ENCODE results near the gene C16orf89. TPM values are rescaled to one million over a fixed set of nuclear protein-coding genes. Genes with fewer than 3 reads are reported as not detected.

Gene C16orf89
- polyA plus RNA-seq, 1 of the 3 experiments (the other 2 are of a cell fraction), result not detected

GRCh38 chr16:5018793-5019192 is 47.0 kb downstream of the C16orf89 start:
- H3K27ac ChIP-seq (ENCODE audit: low read depth in 2 of 2, low read length in 1 of 2), result no peak overlapping the region
- DNase-seq, result no peak
- no peaks in the 10 kb centered on the region for H3K36me3 ChIP-seq (replicated peaks in 1 of 2; ENCODE audit: control insufficient read depth in 1 of 2, insufficient read depth in 2 of 2, low read length in 1 of 2)
- H2AFZ ChIP-seq (ENCODE audit: low read depth), result no peak overlapping the region
- no peaks in the 10 kb centered on the region for H3K9me2 ChIP-seq
- no peak overlapping the region for H3K4me2 ChIP-seq
- POLR2A ChIA-PET, result interaction anchor here (1.0 kb wide), 1 partner anchor 14 kb away, joined by 3 read pairs; no protein-coding TSS in a partner anchor
- H4K20me1 ChIP-seq (ENCODE audit: insufficient read depth), result no peaks in the 10 kb centered on the region
- H3F3A ChIP-seq (replicated peaks; ENCODE audit: insufficient read depth), result no peaks in the 10 kb centered on the region
- no peak overlapping the region for H3K9ac ChIP-seq
- no peak overlapping the region for H3K4me3 ChIP-seq (ENCODE audit: low read depth in 2 of 2, low read length in 1 of 2)
- H3K79me2 ChIP-seq (ENCODE audit: insufficient read depth), result no peaks in the 10 kb centered on the region
- no peak for TF ChIP-seq TAF1 (IDR thresholded peaks at IDR 0.05; ENCODE audit: borderline replicate concordance, low read depth, low read length)
- TF ChIP-seq FOXM1 (IDR thresholded peaks at IDR 0.05; ENCODE audit: low read depth), result no peak
- TF ChIP-seq REST (IDR thresholded peaks at IDR 0.05; ENCODE audit: low read depth, low read length), result no peak
- TF ChIP-seq JUND (IDR thresholded peaks at IDR 0.05), result no peak
- TF ChIP-seq RFX5 (IDR thresholded peaks at IDR 0.05; ENCODE audit: low read length), result no peak
- TF ChIP-seq TCF12 (IDR thresholded peaks at IDR 0.05), result no peak
- TF ChIP-seq USF2 (IDR thresholded peaks at IDR 0.05; ENCODE audit: borderline replicate concordance, low read depth, low read length), result no peak
- no peak for TF ChIP-seq CHD2 (IDR thresholded peaks at IDR 0.05; ENCODE audit: low read length, partially characterized antibody)
- no peak for TF ChIP-seq RAD21 (IDR thresholded peaks at IDR 0.05; ENCODE audit: low read length)
- H3K27me3 ChIP-seq (ENCODE audit: insufficient read depth), result peaks cover 18% of the 10 kb centered on the region; the same call in 1 of the 2 replicates
- CTCF ChIA-PET, result no interaction called here
- H3K4me1 ChIP-seq (ENCODE audit: control insufficient read depth in 1 of 2, insufficient read depth in 2 of 2, low read depth in 1 of 2, low read length in 1 of 2), result no peaks in the 10 kb centered on the region
- WGBS (ENCODE audit: low lambda C conversion rate), result 40% methylated on average over 9 of the region's 9 CpGs
- H3K9me3 ChIP-seq, result no peaks in the 10 kb centered on the region

- Histone ChIP-seq H3K9ac (no peak overlapping the region), H3K27me3 (ENCODE audit: insufficient read depth) (peaks cover 18% of the 10 kb centered on the region; the same call in 1 of the 2 replicates), H3K36me3 (replicated peaks in 1 of 2; ENCODE audit: control insufficient read depth in 1 of 2, insufficient read depth in 2 of 2, low read length in 1 of 2) (no peaks in the 10 kb centered on the region), H3K79me2 (ENCODE audit: insufficient read depth) (no peaks in the 10 kb centered on the region), H3K4me2 (no peak overlapping the region), H4K20me1 (ENCODE audit: insufficient read depth) (no peaks in the 10 kb centered on the region), H3K27ac (ENCODE audit: low read depth in 2 of 2, low read length in 1 of 2) (no peak overlapping the region), H3F3A (replicated peaks; ENCODE audit: insufficient read depth) (no peaks in the 10 kb centered on the region), H3K9me3 (no peaks in the 10 kb centered on the region), H2AFZ (ENCODE audit: low read depth) (no peak overlapping the region), H3K9me2 (no peaks in the 10 kb centered on the region), H3K4me1 (ENCODE audit: control insufficient read depth in 1 of 2, insufficient read depth in 2 of 2, low read depth in 1 of 2, low read length in 1 of 2) (no peaks in the 10 kb centered on the region), H3K4me3 (ENCODE audit: low read depth in 2 of 2, low read length in 1 of 2) (no peak overlapping the region)
- ChIA-PET POLR2A (no interaction called here), CTCF (no interaction called here)
- no peak for DNase-seq
- WGBS (ENCODE audit: low lambda C conversion rate), result 74% methylated on average over 5 of the region's 5 CpGs
- TF ChIP-seq EP300 (IDR thresholded peaks at IDR 0.05; ENCODE audit: borderline replicate concordance in 1 of 2, low read depth in 1 of 2, low read length in 1 of 2) (no peak), JUND (IDR thresholded peaks at IDR 0.05) (no peak), SIN3A (IDR thresholded peaks at IDR 0.05; ENCODE audit: borderline replicate concordance, low read depth, low read length) (no peak), RCOR1 (IDR thresholded peaks at IDR 0.05; ENCODE audit: low read length) (no peak), GABPA (IDR thresholded peaks at IDR 0.05; ENCODE audit: low read depth) (no peak), CTCF (IDR thresholded peaks at IDR 0.05) (no peak)
Measured at GRCh38 chr16:5017678-5017969, 48.1 kb downstream of the C16orf89 start.

Measured in SK-N-SH (cell line).